Testis (tissue), 2 donors: Measurements from ENCODE around the gene PSMB11.

Experiments used
- POLR2A ChIP-seq: fragments of 450-650 bp; IDR thresholded peaks from one replicate; pipeline ENCODE4 v1.6.1; 2017; ENCODE audit warnings: antibody characterized with exemption, mild to moderate bottlenecking, moderate library complexity
- TF ChIP-seq, protein P1 (sequence below), 3 experiments: fragments of 450-650 bp in 2 of 3; fragments of 200-600 bp in 1 of 3; sonication (generic) in 1 of 3; IDR thresholded peaks; one replicate each; pipeline ENCODE4 v1.5.1; 2016 to 2019; ENCODE audit warnings: antibody characterized with exemption in 3 of 3, mild to moderate bottlenecking in 2 of 3, moderate library complexity in 1 of 3

- TF ChIP-seq, protein P1, sequence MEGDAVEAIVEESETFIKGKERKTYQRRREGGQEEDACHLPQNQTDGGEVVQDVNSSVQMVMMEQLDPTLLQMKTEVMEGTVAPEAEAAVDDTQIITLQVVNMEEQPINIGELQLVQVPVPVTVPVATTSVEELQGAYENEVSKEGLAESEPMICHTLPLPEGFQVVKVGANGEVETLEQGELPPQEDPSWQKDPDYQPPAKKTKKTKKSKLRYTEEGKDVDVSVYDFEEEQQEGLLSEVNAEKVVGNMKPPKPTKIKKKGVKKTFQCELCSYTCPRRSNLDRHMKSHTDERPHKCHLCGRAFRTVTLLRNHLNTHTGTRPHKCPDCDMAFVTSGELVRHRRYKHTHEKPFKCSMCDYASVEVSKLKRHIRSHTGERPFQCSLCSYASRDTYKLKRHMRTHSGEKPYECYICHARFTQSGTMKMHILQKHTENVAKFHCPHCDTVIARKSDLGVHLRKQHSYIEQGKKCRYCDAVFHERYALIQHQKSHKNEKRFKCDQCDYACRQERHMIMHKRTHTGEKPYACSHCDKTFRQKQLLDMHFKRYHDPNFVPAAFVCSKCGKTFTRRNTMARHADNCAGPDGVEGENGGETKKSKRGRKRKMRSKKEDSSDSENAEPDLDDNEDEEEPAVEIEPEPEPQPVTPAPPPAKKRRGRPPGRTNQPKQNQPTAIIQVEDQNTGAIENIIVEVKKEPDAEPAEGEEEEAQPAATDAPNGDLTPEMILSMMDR (IDR thresholded peaks at IDR 0.05): no peak
- no peak for TF ChIP-seq POLR2A
Measured at GRCh38 chr14:23005451-23006187, 36.4 kb upstream of the PSMB11 start.
